GM19351 (cell line): ENCODE data around the gene TANGO6.

Experiments
- ATAC-seq: cut with Tn5 transposase; IDR thresholded peaks from one replicate; pipeline ENCODE4 v1.9.1; 2021; ENCODE audit warnings: mild to moderate bottlenecking, moderate library complexity; ENCODE audit not compliant: unreplicated experiment

The TANGO6 gene

GRCh38 chr16:68843482-68844210, at the start of gene TANGO6:
TSS of gene TANGO6 (plus strand) at chr16:68843531. CDS start at chr16:68843618, 87 bp downstream.
- ATAC-seq: peak; percentile 84

DNA sequence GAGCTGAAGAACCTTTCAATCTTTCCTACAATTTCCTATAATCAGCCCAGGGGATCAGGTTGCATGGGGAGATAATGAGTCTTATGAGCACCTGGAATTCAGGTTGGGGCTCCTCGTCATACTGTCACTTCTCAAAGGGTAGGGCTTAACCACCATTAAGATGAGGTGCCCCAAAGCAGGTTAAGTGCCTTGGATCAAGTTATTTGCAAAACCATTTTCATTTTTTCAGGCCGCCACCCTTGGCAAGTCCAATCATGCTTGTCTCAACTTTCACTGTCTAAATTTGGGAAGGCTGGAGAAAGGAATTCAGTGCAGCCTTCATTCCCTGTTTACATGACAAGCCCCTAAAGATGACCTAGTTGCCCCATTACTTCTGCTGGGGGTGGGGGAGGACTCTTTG, 44.9 kb upstream of the TANGO6 start:
- ATAC-seq: no peak

GRCh38 chr16:68800257-68800875, 43.0 kb upstream of the TANGO6 start:
- ATAC-seq: peak; percentile 70

DNA sequence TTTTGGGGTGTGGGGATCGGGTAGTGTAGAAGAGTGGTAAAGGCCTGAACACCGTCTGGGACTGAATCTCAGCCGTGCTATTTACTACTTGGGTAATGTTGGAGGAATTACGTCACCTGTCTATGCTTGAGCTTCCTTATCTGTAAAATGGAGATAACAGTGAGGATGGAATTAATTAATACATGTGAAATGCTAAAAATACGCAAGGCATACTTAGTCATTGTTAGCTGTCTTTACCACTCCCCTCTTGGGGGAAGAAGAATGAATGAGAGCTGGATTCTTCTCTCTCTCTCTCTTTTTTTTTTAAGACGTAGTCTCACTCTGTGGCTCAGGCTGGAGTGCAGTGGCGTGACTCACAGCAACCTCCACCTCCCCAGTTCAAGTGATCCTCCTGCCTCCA, 41.1 kb upstream of the TANGO6 start:
- ATAC-seq: no peak

- ATAC-seq: no peak
Measured at GRCh38 chr16:68806422-68806821, 36.9 kb upstream of the TANGO6 start.

DNA sequence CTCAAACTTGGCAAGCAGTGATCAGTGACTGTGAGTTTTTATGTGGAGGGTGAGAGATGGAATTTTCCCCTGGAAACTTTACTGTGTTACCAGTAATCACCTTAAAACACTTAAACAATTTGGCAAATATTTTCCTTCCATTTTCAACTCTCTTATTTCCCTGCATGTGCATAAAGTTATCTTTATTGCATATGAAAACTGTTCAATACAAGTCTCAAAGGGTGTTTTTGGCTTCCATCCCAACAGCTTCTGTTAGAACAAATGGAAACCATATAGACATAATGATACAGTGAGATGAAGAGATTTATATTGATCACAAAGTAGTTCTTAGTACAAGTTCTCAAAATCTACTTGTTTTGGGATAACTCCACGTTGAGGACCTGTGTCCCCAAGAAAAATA, 36.4 kb upstream of the TANGO6 start:
- no peak for ATAC-seq

DNA sequence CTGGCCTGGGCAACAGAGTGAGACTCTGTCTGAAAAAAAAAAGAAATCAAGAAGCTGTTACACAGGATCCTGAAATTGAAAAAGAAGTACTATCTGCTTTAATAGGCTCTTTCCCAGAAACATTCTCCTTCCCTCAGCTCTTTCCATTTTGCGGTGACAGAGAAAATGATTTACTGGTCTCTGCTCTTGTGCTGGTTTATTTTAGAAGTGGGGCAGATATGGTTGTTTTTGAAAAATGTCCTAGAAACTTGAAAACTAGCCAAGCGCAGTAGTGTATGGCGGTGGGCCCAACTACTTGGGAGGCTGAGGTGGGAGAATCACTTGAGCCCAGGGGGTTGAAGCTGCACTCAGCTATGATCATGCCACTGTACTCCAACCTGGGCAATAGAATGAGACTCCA, 28.8 kb upstream of the TANGO6 start:
- ATAC-seq: no peak

DNA sequence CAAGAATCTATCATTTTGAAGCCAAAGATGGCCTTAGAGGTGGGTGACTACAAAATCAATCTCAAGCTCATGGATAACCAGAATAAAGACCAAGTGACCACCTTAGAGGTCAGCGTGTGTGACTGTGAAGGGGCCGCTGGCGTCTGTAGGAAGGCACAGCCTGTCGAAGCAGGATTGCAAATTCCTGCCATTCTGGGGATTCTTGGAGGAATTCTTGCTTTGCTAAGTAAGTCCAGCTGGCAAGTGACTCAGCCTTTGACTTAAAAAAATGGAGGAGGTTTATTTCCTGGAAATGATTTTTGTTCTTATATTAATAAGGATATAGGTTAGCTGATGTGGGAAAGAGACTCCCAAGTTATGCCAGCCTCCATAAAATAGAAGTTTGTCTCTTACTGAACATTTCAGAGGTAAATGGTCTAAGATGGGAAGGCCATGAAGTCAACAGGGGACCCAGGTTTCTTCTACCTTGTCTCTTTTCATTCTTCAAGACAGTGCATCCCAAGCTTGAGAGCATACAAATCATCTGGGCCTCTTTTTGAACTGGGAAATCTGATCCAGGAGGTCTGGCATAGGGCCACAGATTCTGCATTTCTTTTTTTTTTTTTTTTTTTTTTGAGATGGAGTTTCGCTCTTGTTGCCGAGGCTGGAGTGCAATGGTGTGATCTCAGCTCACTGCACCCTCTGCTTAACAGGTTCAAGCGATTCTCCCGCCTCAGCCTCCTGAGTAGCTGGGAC, 19.8 kb upstream of the TANGO6 start:
- ATAC-seq: no peak

DNA sequence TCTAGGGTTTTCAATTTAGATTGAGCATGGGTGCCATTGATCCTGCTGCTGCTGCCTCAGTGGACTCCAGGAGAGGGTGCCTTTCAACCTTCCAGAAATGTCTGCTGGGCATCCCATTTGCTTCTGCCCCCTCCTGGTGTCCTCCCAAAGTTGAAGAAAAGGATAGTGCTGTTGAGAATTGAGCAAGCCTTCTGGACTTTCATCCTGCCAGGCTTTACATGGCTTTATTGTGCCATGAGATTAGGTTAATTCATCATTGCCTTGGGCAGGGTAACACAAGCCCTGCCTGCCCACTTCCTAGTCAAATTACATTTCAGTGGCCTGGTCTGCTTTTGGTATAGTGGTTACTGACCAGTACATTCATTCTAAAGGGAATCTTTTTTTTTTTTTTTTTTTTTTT, 17.9 kb upstream of the TANGO6 start:
- ATAC-seq: no peak

DNA sequence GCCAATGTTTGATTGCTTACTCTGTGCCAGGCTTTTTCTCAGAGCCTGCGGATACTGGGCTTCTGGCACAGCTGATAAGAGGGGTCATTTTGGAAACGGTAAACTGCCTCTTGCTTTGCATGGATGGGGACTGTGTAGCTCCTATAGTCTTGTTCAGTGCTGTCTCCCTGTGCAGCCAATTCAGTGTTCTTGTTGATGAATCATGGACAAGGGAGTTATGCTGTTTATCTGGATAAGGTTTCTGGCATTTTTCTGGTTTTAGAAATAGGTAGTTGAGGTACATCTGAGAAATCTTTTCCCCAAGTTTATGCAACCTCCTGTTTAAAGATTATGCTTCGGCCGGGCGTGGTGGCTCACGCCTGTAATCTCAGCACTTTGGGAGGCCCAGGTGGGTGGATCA, 16.7 kb upstream of the TANGO6 start:
- ATAC-seq: no peak

GRCh38 chr16:68833251-68833650, 10.1 kb upstream of the TANGO6 start:
- ATAC-seq: no peak

- no peak for ATAC-seq
Measured at GRCh38 chr16:68834550-68834949, 8.8 kb upstream of the TANGO6 start.

GRCh38 chr16:68835970-68836369, 7.4 kb upstream of the TANGO6 start:
- no peak for ATAC-seq

DNA sequence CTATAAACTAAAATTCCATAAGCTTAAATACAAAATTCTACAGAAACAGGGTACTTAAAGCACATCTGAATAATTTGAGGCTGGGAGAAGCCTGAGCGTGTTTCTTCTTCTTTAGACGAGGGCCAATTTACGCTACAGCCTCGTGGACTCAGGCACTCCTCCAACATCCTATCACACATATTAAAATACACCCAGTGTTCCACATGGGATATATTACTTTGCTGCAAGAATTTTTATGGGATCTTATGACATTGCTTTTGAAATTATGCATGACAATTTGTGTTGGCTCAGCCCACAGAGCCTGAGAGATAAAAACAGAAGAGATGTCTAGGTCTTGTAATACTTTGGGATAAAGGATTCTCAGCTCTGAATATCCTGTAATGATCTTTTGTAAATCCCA, 3.5 kb upstream of the TANGO6 start:
- no peak for ATAC-seq

DNA sequence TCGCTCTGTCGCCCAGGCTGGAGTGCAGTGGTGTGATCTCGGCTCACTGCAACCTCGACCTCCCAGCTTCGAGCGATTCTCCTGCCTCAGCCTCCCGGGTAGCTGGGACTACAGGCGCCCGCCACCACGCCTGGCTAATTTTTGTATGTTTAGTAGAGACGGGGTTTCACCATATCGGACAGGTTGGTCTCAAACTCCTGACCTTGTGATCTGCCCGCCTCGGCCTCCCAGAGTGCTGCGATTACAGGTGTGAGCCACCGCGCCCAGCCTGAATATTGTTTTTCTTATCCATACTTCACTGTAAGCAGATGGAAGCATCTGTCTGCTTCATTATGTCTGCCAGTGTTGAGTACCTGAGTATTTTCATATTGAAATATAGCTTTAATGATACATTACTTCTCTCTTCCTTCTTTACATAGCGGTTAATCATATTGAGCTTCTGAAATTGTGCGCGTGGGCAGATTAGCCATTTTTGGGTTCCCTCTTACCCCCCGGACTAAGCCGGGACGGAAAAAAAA, 308 bp upstream of the TANGO6 start:
- peak; percentile 12 for ATAC-seq

- no peak for ATAC-seq
Measured at GRCh38 chr16:68844211-68844564, 857 bp downstream of the TANGO6 start.

DNA sequence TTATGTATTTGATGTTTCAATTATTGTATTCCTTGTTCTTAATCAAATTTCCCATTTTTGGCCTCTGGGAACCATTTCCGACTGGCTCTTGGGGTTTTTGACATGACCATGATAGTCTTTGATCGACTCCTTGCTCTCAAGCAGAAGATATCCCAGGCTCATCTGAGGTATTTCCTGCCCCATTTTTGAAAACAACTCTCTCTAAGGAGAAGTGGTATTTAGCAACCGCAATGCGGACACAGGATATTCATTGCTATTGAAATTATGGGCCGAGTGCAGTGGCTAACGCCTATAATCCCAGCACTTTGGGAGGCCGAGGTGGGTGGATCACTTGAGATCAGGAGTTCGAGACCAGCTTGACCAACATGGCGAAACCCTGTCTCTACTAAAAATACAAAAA, 5.5 kb downstream of the TANGO6 start:
- no peak for ATAC-seq

DNA sequence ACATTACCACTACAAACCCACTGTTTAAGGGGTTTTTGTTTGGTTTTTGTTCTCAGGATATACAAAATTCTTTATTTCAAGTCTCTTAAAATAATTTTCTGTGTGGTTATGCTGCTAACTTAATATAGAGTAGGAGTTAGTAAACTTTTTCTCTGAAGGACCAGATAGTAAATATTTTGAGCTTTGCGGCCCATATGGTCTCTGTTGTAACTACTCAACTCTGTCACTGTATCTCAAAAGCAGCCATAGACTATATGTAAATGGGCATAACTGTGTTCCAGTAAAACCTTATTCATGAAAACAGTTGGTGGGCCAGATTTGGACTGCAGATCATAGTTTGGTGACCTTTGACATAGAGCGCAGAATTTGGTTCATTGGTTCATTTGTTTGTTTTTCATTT, 7.2 kb downstream of the TANGO6 start:
- no peak for ATAC-seq

GRCh38 chr16:68851601-68852000, 8.3 kb downstream of the TANGO6 start:
- ATAC-seq: no peak

- ATAC-seq: no peak
Measured at GRCh38 chr16:68857479-68857878, 14.1 kb downstream of the TANGO6 start.

GRCh38 chr16:68859828-68860227, 16.5 kb downstream of the TANGO6 start:
- no peak for ATAC-seq
